ENCODE measurements around the gene ADCY7.

- TF ChIP-seq SUZ12 (IDR thresholded peaks at IDR 0.05): no peak
- TF ChIP-seq FOXM1 (IDR thresholded peaks at IDR 0.05; ENCODE audit: borderline replicate concordance): no peak
- no peak for TF ChIP-seq ARNT (IDR thresholded peaks at IDR 0.05)
- no peak for TF ChIP-seq FOXA1 (IDR thresholded peaks at IDR 0.05)
- no peak for TF ChIP-seq ELF4 (IDR thresholded peaks at IDR 0.05)
- TF ChIP-seq HDGF (IDR thresholded peaks at IDR 0.05; ENCODE audit: borderline replicate concordance): no peak
- TF ChIP-seq NFRKB (IDR thresholded peaks at IDR 0.05): no peak
- TF ChIP-seq BHLHE40 (IDR thresholded peaks at IDR 0.05; ENCODE audit: borderline replicate concordance): no peak
- TF ChIP-seq CTBP1 (IDR thresholded peaks at IDR 0.05; ENCODE audit: borderline replicate concordance): no peak
These were observed 60.6 kb downstream of the ADCY7 start for GRCh38 chr16:50326835-50327465.
